Activated naive CD4-positive, alpha-beta T cell treated with anti-CD3 and anti-CD28 coated beads, Interleukin-2, amount 50 U/mL, for 24 hours (primary cell): ENCODE data around the gene GJB2.
A peak's percentile ranks its signal among the peaks of the same experiment; 100 is the strongest.

ENCODE experiments used
- H3K27ac Mint-ChIP-seq: one replicate; pipeline ENCODE4 v1.8.0; 2021; ENCODE audit warnings: mild to moderate bottlenecking, mixed read lengths
- H3K27me3 Mint-ChIP-seq: one replicate; pipeline ENCODE4 v1.8.0; 2021; ENCODE audit warnings: mixed read lengths
- H3K36me3 Mint-ChIP-seq: one replicate; pipeline ENCODE4 v1.8.0; 2021; ENCODE audit warnings: mixed read lengths
- H3K4me1 Mint-ChIP-seq: one replicate; pipeline ENCODE4 v1.8.0; 2021; ENCODE audit warnings: mixed read lengths
- H3K4me3 Mint-ChIP-seq: one replicate; pipeline ENCODE4 v1.8.0; 2021; ENCODE audit warnings: mild to moderate bottlenecking, mixed read lengths
- H3K9me3 Mint-ChIP-seq: one replicate; pipeline ENCODE4 v1.8.0; 2021; ENCODE audit warnings: mixed read lengths

The GJB2 gene

DNA sequence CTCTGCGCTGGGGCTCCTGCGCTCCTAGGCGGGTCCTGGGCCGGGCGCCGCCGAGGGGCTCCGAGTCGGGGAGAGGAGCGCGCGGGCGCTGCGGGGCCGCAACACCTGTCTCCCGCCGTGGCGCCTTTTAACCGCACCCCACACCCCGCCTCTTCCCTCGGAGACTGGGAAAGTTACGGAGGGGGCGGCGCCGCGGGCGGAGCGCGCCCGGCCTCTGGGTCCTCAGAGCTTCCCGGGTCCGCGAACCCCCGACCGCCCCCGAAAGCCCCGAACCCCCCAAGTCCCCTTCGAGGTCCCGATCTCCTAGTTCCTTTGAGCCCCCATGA, at the start of gene GJB2:
GJB2 (minus strand) TSS at position 103 of the 326 bp plus-strand sequence. CDS start 3,357 bp downstream, outside the sequence.
- H3K27me3 Mint-ChIP-seq = peaks cover 38% of the 10 kb centered on the region
- H3K4me1 Mint-ChIP-seq = peaks cover 23% of the 10 kb centered on the region
- H3K4me3 Mint-ChIP-seq = peak within 1 kb of the TSS; percentile 77
- no peaks in the 10 kb centered on the region for H3K36me3 Mint-ChIP-seq
- H3K9me3 Mint-ChIP-seq = no peaks in the 10 kb centered on the region
- no peak within 1 kb of the TSS for H3K27ac Mint-ChIP-seq

GRCh38 chr13:20241593-20241992, 48.9 kb upstream of the GJB2 start:
- Mint-ChIP-seq H3K27ac (no peak overlapping the region), H3K4me3 (no peak overlapping the region), H3K27me3 (peaks cover 2% of the 10 kb centered on the region), H3K9me3 (no peaks in the 10 kb centered on the region), H3K4me1 (no peaks in the 10 kb centered on the region), H3K36me3 (no peaks in the 10 kb centered on the region)

DNA sequence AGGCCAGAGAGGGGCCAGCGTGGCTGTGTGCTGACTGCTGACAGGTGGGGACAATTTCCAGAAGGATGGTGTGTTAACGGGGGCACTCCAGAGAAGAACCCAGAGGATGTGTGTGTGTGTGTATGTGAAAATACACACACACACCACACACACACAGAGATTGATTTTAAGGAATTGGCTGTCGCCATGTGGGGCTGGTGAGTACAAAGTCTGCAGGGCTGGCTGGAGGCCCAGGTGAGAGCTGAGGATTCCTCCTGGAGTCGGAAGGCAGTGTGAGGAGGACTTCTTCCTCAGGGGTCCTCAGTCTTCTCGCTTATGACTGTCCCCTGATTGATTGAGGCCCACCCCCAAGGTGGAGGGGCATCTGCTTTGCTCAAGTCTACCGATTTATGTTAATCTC, 47.0 kb upstream of the GJB2 start:
- Mint-ChIP-seq H3K4me3 (no peak overlapping the region), H3K9me3 (no peaks in the 10 kb centered on the region), H3K27ac (no peak overlapping the region), H3K36me3 (no peaks in the 10 kb centered on the region), H3K4me1 (no peaks in the 10 kb centered on the region), H3K27me3 (peaks cover 2% of the 10 kb centered on the region)

- peak overlapping the region; percentile 11 for H3K4me3 Mint-ChIP-seq
- H3K27ac Mint-ChIP-seq = no peak overlapping the region
- peaks cover 12% of the 10 kb centered on the region for H3K27me3 Mint-ChIP-seq
- no peaks in the 10 kb centered on the region for H3K36me3 Mint-ChIP-seq
- H3K4me1 Mint-ChIP-seq = peaks cover 8% of the 10 kb centered on the region
- no peaks in the 10 kb centered on the region for H3K9me3 Mint-ChIP-seq
These were observed 40.0 kb upstream of the GJB2 start for GRCh38 chr13:20232556-20233277.

- Mint-ChIP-seq H3K27me3 (peaks cover 14% of the 10 kb centered on the region), H3K9me3 (no peaks in the 10 kb centered on the region), H3K4me3 (peak within 1 kb of the TSS; percentile 84), H3K27ac (no peak within 1 kb of the TSS), H3K4me1 (peaks cover 8% of the 10 kb centered on the region), H3K36me3 (no peaks in the 10 kb centered on the region)
These were observed 39.3 kb upstream of the GJB2 start, which contains the start of gene GJB6 for GRCh38 chr13:20231839-20232555. TSS of gene GJB6 (minus strand) at chr13:20232319. CDS start at chr13:20223480, 8,839 bp downstream.

DNA sequence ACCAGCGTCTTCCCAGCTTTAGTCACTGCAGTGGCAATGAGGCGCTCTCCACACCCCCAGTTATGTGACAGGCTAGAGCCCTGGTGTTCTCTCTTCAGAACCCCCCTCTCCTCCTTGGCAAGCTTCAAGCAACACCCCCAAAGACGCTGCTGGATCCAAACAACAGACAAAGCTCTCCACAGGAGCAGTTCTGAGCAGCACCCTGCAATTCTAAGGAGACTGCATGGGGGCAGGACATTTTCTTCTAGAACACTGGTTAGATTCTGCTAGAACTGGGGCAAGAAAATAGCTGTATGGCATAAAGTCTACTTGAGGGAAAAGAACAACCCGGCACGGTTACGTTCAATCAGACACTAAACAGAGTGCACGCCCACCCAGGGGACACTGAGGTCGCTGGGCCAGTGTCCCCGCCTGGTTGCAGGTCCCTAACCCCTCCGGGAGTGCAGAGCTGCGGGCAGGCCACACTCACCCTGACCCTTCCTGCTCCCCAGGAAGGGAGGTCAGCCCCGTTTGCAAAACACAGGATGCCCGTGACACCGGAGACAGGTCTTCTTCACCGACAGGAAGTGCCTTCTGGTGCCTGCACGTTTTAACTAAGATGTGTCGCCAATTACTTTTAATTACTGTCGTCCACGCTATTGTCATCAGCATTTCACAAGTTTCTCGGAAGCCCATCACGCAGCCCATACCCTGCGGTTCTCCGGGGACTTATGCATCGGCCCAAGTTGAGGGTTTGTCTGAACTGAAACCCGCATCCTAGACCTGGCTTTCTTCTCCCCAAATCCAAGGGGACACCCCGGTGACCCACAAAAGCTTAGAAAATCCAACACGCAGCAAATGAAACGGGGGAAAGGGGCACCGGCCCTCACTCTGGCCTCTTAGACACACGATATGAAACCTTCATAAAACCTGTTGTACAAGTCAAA, 38.4 kb upstream of the GJB2 start:
- peaks cover 8% of the 10 kb centered on the region for H3K4me1 Mint-ChIP-seq
- H3K27me3 Mint-ChIP-seq = peaks cover 14% of the 10 kb centered on the region
- peak overlapping the region; percentile 84 for H3K4me3 Mint-ChIP-seq
- no peaks in the 10 kb centered on the region for H3K9me3 Mint-ChIP-seq
- H3K27ac Mint-ChIP-seq = no peak overlapping the region
- no peaks in the 10 kb centered on the region for H3K36me3 Mint-ChIP-seq

DNA sequence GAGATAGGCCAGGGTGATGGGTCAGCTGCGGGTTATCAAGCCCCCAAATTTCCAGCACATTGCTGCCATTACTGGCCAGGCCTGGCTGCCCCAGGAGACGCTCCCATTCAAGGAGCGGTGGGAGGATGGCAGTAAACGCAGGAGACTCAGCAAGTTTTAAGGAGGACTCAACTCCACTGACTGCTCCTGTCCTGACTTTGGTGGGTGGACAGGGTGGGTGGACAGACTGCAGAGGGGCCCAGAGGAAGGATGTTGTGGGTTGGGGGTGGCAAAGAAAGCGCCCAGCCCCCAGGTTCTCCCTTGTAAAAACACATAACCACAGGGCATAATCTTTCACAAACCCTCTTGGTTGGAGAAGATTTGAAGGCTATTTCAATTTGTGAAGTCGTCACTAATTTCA, 35.0 kb upstream of the GJB2 start:
- Mint-ChIP-seq H3K9me3 (no peaks in the 10 kb centered on the region), H3K36me3 (no peaks in the 10 kb centered on the region), H3K4me1 (peaks cover 8% of the 10 kb centered on the region), H3K27ac (peak overlapping the region; percentile 17), H3K4me3 (no peak overlapping the region), H3K27me3 (peaks cover 6% of the 10 kb centered on the region)

- Mint-ChIP-seq H3K27me3 (peaks cover 6% of the 10 kb centered on the region), H3K27ac (peak overlapping the region; percentile 17), H3K4me1 (peaks cover 8% of the 10 kb centered on the region), H3K9me3 (no peaks in the 10 kb centered on the region), H3K4me3 (no peak overlapping the region), H3K36me3 (no peaks in the 10 kb centered on the region)
These were observed 34.5 kb upstream of the GJB2 start for GRCh38 chr13:20227288-20227687.

DNA sequence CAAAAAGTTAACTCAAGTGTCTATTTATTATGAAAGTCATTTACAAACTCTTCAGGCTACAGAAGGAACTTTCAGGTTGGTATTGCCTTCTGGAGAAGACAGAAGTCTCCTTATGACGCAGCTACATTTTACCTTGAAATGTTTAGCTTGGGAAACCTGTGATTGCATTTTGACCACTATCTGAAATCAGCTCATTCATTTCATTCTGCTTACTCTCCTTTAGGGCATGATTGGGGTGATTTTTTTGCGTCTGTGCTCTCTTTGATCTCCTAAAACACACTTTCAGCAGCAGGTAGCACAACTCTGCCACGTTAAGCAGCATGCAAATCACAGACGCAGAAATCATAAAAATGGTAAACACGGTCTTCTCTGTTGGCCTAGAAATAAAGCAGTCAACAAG, 29.8 kb upstream of the GJB2 start:
- Mint-ChIP-seq H3K9me3 (no peaks in the 10 kb centered on the region), H3K4me1 (peaks cover 19% of the 10 kb centered on the region), H3K36me3 (no peaks in the 10 kb centered on the region), H3K27me3 (peaks cover 2% of the 10 kb centered on the region), H3K27ac (no peak overlapping the region), H3K4me3 (no peak overlapping the region)

DNA sequence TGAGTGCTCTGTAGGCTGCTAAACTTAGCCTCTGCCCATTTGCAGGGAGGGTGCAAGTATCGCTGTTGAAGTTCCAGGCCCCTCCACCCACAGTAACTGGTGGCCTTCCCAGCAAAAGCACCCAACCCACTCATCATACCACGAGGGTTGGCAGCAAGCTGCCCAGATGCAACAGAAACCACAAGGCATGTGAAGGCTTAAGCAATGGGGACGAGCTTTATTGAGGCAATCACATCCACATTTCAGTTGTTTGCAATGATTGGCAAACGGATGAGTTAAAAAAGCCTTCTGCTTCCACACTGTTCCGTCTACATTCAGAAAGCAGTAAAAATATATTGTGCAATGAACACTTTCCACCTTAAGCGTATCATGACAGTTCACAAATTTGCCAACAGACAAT, 29.0 kb upstream of the GJB2 start:
- H3K4me1 Mint-ChIP-seq = peaks cover 19% of the 10 kb centered on the region
- no peaks in the 10 kb centered on the region for H3K36me3 Mint-ChIP-seq
- H3K27me3 Mint-ChIP-seq = no peaks in the 10 kb centered on the region
- no peak overlapping the region for H3K4me3 Mint-ChIP-seq
- no peak overlapping the region for H3K27ac Mint-ChIP-seq
- no peaks in the 10 kb centered on the region for H3K9me3 Mint-ChIP-seq

GRCh38 chr13:20219577-20219976, 26.8 kb upstream of the GJB2 start:
- peak overlapping the region; percentile 19 for H3K4me3 Mint-ChIP-seq
- H3K4me1 Mint-ChIP-seq = peaks cover 19% of the 10 kb centered on the region
- no peaks in the 10 kb centered on the region for H3K27me3 Mint-ChIP-seq
- no peaks in the 10 kb centered on the region for H3K36me3 Mint-ChIP-seq
- H3K9me3 Mint-ChIP-seq = no peaks in the 10 kb centered on the region
- peak overlapping the region; percentile 71 for H3K27ac Mint-ChIP-seq

DNA sequence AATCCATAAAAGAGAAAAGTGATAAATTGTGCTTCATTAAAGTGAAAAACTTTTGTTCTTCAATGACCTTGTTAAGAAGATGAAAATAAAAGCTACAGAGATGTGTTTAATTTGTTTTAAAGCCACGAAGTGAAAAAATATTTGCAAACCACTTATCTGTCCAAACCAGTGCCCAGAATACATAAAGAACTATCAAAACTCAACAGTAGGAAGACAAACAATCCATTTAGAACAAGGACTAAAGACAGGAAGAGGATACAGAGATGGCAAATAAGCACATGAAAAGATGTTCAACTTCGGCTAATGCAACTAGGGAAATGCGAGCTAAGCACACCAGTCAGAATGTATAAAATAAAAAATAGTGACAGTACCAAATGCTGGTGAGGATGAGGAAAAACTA, 24.4 kb upstream of the GJB2 start:
- H3K27me3 Mint-ChIP-seq = no peaks in the 10 kb centered on the region
- peaks cover 6% of the 10 kb centered on the region for H3K9me3 Mint-ChIP-seq
- no peak overlapping the region for H3K27ac Mint-ChIP-seq
- no peaks in the 10 kb centered on the region for H3K36me3 Mint-ChIP-seq
- no peak overlapping the region for H3K4me3 Mint-ChIP-seq
- peaks cover 19% of the 10 kb centered on the region for H3K4me1 Mint-ChIP-seq

DNA sequence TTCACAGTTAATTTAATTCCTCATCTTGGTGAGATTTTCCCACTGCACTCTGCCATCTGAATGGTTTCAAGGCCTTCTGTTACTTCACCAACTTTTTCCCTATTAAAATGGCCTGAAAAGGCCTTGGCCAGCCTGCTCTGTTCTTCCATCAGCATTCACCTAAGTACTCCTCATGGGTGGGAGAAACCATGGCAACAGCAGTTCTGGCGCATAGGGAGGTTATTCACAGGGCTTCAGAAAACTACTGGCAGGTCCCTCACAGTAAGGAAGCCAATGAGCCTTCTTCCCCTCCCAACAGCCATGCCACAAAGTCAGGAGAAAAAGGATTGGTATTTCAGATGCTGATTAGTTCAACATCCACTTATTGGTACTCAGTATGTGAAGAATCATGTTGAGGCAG, 17.2 kb upstream of the GJB2 start:
- Mint-ChIP-seq H3K27me3 (peaks cover 1% of the 10 kb centered on the region), H3K4me3 (no peak overlapping the region), H3K9me3 (peaks cover 6% of the 10 kb centered on the region), H3K4me1 (no peaks in the 10 kb centered on the region), H3K36me3 (no peaks in the 10 kb centered on the region), H3K27ac (no peak overlapping the region)

DNA sequence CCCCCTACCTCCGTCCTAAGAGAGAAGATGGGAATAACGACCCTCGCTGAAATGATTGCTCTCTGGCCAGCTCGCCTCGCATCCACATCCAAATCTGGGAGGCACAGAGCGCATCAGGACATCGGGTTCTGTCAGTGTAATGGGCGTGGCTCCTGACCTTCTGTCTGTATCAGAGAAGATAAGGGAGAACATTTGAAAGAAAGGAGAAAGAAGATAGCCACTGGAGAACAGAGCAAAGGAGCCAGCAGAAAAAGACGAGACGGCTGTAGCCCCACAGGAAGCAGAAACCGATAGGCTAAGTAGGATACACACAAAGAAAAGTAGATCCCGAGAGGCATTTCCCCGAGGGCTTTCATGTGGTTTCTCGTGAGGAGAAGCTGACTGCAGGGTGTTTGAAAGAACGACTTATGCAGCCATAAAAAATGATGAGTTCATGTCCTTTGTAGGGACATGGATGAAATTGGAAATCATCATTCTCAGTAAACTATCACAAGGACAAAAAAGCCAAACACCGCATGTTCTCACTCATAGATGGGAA, 14.0 kb upstream of the GJB2 start:
- Mint-ChIP-seq H3K9me3 (peaks cover 2% of the 10 kb centered on the region), H3K36me3 (peaks cover under 1% of the 10 kb centered on the region), H3K27ac (no peak overlapping the region), H3K4me1 (no peaks in the 10 kb centered on the region), H3K27me3 (peaks cover 3% of the 10 kb centered on the region), H3K4me3 (no peak overlapping the region)

DNA sequence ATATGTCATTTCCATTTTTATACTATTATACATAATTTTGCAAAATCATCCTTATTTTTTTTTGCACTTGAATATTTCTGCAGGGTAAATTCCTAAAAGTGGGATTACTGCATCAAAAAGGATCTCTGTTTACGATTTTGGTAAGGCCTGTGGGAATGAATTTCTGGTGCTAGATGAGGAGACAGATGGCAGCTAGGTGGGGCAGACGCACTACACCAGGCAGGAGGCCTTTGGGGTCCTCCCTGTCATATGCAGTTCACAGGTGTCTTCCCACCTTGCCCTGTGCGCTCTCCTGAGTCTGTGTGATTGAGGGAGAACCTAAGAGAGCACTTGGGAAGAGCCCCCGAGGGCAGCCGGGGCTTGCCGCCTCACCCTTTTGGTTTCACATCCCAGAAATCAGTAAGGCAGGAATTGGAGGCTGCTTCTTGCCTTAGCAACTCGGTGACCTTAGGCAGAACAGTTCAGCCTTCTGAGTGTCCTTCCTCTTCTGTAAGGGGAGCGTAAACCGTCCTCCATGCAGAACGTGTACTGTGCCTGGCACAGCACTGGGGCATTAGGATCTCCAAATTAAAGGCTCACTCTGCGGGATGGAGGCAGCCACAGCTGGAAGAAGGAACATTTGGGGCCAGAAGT, 13.4 kb upstream of the GJB2 start:
- H3K27ac Mint-ChIP-seq = no peak overlapping the region
- H3K4me1 Mint-ChIP-seq = no peaks in the 10 kb centered on the region
- peaks cover 4% of the 10 kb centered on the region for H3K27me3 Mint-ChIP-seq
- no peak overlapping the region for H3K4me3 Mint-ChIP-seq
- peaks cover 5% of the 10 kb centered on the region for H3K9me3 Mint-ChIP-seq
- H3K36me3 Mint-ChIP-seq = peaks cover 2% of the 10 kb centered on the region
